ENCODE results near the gene GRIK3.

Gene GRIK3

GRCh38 chr1:37015713-37016112 is 18.6 kb downstream of the GRIK3 start:
- DNase-seq (ENCODE audit: low read depth, low spot score): no peak

- no peak for DNase-seq (ENCODE audit: low read depth, low spot score)
Measured at GRCh38 chr1:37012226-37012625, 22.1 kb downstream of the GRIK3 start.

- DNase-seq (ENCODE audit: low read depth, low spot score): no peak
Measured at GRCh38 chr1:37010011-37010410, 24.3 kb downstream of the GRIK3 start.

GRCh38 chr1:37009521-37009920 is 24.8 kb downstream of the GRIK3 start:
- DNase-seq (ENCODE audit: low read depth, low spot score): no peak

DNA sequence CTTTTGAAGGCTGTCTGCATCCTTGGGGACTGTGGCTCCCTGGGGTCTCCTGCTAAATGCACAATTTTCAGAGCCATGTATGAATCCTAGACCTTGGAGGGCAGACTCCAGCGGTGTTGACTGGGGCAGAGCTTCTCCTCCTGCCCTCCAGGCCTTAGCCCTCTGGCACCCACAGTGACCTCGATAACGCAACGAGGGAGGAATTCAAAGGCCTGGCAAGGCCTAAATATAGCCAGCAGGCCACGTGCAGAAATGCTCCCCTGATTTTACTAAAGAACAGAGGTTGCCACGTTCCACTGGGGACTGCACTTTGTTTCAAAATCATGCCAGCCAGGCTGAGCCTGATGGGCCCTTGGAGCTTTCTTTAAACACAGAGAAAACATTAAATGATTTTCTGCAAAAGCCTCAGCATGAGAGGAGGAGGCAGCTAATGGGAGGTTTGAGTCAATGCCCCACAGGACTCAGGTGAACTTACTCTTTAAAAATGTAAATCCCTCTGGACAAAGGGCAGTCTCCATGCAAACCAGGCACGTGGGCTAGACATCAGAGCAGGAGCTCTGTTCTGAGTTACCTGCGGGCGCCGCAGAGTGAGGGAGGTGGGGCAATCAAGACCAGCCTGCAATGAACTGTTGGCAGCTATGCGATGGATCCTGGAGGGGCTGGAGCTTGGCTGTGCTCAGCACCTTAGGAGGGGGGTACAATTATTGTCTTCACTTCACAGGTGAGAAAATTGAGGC is 28.0 kb downstream of the GRIK3 start:
- DNase-seq (ENCODE audit: low read depth, low spot score): no peak

DNA sequence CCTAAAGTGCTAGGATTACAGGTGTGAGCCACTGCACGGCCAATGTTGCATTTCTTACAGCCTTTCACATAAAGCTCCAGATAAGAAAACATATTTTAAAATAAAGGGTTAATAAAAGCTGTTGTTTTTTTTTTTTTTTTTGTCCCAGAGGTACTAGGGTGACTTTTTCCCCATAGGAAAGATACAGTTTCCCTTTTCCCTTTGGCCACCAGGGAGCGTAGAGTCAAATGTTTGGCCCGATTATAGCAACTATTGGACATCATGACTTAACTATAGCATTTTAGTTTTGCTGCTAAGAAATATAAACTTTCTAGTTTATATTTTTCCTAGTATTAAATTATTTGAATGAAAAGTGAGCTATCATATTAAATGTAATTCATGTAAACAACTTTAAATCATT is 31.4 kb downstream of the GRIK3 start:
- no peak for DNase-seq (ENCODE audit: low read depth, low spot score)

- no peak for DNase-seq (ENCODE audit: low read depth, low spot score)
Measured at GRCh38 chr1:37001703-37002102, 32.6 kb downstream of the GRIK3 start.

- DNase-seq (ENCODE audit: low read depth, low spot score): no peak
Measured at GRCh38 chr1:36996106-36996505, 38.2 kb downstream of the GRIK3 start.

DNA sequence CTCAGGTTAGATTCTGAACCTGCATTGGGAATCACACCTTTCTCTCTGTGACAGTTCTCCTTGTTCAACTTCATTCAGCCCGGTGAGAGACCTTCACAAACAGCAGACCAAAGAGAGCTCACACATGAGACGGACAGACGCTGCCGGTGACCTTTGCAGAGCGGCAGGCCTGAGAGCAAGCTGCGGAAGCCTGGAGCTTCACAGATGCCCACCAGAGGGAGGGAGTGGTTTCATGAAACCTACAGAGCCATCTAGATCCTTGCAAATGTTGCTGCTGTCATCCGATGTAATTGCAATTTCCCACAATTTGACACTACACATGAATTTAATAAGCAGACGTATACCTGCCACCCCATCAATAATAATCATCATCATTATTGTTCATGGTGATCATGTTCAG is 39.4 kb downstream of the GRIK3 start:
- no peak for DNase-seq (ENCODE audit: low read depth, low spot score)

DNA sequence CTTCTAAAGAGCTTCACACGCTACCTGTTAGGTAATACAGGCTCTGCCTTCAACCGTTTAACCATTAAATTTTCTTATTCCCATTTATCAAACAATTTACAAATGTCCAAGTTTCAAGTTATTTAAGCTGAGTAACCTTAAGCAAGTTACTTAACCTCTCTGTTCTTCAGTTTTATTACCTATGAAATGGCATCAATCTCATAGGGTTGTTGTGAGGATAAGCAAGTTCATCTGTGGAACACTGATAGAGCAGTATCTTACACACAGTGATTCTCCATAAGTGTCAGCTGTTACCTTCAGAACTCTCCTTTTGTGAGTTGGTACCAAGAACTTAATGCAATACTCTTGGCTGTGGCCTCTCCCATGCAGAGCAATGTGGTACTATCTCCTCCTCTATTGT is 40.0 kb downstream of the GRIK3 start:
- no peak for DNase-seq (ENCODE audit: low read depth, low spot score)

DNA sequence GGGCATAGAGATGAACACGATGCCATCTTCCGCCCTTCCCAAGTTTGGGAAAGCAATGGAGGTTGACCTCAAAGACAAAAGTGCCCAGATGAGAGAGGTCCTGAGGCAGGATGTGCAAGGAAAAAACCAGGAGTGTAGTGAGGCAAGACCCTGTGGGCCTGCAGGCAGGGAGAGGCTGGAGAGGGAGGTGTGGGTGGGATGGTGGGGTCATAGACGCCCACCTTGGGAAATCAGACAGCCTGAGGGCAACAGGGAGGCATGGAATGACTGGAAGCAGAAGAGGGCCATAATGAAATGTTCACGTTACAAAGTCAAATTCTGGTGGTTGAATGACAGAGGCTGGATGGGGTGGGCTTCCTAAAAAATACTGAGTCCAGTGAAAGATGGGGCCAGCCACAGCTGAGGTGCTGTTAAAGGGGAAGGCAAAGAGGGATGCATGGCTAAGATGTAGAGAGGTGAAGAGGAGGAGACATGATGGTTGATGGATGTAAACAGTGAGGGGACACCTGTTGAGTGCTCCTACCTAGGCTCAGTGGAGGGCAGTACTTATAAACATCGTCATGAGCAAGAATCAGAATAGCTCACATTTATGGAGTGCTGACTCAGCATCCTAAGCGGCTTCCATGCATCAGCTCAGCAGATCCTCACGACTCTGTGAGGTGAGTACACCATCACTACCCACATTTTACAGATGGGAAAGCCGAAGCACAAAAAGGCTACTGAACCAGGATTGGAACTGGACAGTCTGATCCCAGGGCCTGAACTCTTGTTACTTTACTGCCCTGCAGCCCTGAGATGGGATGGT is 42.0 kb downstream of the GRIK3 start:
- no peak for DNase-seq (ENCODE audit: low read depth, low spot score)

GRCh38 chr1:36991551-36991950 is 42.8 kb downstream of the GRIK3 start:
- DNase-seq (ENCODE audit: low read depth, low spot score): no peak

- no peak for DNase-seq (ENCODE audit: low read depth, low spot score)
Measured at GRCh38 chr1:36990928-36991327, 43.4 kb downstream of the GRIK3 start.

DNA sequence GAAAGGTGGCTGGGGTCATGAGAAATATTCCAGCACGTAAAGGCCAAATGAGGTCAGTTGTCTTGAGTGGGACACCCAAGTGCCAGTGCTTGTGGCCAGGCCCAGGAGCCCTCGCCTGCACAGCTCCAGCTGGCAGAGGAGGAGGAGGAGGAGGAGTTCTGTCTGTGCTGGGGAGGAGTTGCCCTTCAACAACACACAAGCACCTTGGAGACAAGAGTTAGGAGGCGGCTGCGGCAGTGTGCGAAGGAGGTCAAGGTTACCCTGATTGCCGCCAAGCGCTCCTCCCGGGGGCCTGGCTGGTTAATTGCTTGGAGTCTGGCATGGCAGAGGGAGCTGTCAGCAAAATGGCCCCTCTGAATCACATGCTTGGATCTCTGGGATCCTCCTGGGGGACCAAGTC is 45.1 kb downstream of the GRIK3 start:
- no peak for DNase-seq (ENCODE audit: low read depth, low spot score)

DNA sequence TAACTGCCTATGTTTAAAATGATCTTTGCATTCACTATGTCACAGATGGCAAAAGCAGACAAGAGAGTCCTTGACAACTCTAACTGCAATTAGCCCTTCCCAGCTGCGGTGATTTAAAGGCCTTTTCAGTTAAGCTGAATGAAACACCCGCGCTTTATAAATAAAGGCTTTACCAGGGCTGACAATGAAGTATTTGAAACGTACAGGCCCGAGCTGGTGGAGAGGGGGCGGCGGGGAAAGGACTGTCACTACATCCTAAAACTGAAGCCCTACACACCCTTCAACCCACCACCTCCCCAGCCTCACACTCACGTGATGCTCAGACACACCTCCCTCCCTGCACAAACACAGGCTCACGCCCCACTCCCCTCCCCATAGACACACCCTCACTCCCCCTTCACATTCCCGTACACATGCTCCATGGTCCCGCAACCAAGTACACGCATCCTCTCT is 45.5 kb downstream of the GRIK3 start:
- DNase-seq (ENCODE audit: low read depth, low spot score): no peak

GRCh38 chr1:36988321-36988720 is 46.0 kb downstream of the GRIK3 start:
- DNase-seq (ENCODE audit: low read depth, low spot score): no peak

DNA sequence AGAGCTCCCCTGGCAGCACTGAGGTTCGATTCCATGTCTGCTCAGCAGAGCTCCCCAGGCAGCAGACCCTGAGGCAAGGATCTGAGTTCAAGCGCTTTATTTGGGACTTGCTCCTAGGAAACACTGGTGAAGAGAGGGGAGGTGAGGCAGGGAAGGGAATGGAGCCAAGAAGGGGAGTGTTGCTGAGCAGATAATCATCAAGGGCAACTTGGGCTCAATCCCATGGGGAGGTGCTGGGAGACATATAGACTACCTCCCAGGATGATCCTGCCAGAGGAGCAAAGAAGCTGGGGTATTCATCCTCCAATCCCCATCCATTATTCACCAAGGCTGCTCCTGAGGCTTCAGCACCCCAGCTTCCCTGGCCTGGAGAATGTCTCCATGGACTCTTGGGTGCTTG is 47.0 kb downstream of the GRIK3 start:
- no peak for DNase-seq (ENCODE audit: low read depth, low spot score)

DNA sequence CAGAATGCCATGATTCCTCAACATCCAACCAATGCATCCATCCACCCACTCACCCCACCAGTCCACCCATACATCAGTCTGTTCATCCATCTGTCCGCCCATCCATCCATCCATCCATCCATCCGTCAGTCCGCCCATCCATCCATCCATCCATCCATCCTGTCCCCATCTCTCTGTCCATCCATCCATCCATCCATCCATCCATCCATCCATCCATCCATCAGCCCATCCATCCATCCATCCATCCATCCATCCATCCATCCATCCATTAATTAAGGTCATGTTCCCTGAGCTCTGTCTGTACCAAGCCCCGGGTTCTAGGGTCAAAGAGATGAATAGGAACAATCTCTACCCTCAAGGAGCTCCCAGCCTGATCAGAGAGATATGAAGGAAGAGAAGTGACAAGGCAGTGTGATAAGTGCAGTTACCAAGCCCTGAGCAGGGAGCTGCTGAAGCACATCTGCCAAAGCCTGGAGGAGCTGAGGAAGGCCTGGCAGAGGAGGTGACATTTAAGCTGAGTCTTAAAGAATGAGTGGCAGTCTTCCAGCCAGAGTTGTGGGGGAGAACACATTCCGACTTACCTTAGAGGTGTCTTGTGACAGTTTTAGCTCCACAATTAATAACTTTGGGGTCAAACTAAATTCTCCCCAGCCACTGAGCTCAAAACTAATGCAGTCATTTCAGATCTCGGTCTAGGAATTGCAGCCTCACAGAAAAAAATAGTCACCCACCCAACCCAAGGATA is 47.9 kb downstream of the GRIK3 start:
- no peak for DNase-seq (ENCODE audit: low read depth, low spot score)

DNA sequence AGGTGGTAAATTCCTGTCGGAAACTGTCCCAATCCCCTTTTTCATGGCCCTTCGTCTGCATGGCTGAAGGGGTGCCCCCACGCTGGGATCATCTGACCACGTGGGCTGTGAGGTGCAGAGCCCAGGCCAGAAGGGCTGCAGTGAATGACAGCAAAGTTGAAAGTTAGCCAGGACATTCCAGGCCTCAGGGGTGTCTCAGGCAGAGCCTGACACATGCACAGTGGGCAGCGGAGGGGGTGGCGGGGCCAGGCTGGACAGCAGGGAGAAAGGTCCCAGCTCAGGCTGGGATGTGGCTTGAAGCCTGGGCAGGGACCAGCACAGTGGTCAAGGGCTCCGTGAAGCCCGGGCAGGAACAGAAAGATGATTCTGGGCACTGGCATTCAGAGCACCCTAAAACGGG is 49.6 kb downstream of the GRIK3 start:
- no peak for DNase-seq (ENCODE audit: low read depth, low spot score)

- DNase-seq (ENCODE audit: low read depth, low spot score): no peak
Measured at GRCh38 chr1:36984026-36984425, 50.3 kb downstream of the GRIK3 start.

DNA sequence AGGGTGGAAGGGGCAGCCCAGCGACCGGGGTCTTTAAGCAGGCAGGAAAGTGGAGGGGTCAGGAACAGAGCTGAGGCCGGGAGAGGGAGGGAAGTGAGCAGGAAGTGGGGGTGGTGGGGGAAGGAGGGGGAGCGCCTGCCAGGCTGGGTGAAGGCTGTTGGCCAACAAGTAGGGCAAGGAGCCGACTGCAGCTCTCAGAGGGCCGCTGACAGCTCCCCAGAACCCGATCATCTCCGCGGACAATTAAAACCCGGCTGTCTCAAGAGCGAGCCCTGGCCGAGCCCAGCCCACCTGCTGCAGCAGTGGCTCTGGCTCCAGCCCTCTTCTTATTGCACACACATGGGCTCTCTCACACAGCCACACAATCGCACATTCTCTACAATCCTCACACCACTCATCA is 51.6 kb downstream of the GRIK3 start:
- DNase-seq (ENCODE audit: low read depth, low spot score): no peak

All from smooth muscle cell of the brain vasculature (primary cell).